Nephron (organoid): ENCODE measurements around the gene KLHL20.
"Not testable (repeated sequence)": the region's sequence is repeated elsewhere in the genome, so short reads cannot be mapped to it uniquely, and the experiment has no call there.

ENCODE experiments used
- H3K27ac Mint-ChIP-seq, 3 experiments: 2 replicates each; pipeline ENCODE4 v1.8.0; 2020; ENCODE audit warnings: mixed read lengths in 3 of 3, mild to moderate bottlenecking in 2 of 3, moderate library complexity in 1 of 3
- H3K27me3 Mint-ChIP-seq: 2 replicates; pipeline ENCODE4 v1.8.0; 2021; ENCODE audit warnings: low read depth, mild to moderate bottlenecking, moderate library complexity, mixed read lengths
- H3K36me3 Mint-ChIP-seq: 2 replicates; pipeline ENCODE4 v1.8.0; 2020; ENCODE audit warnings: low read depth, mixed read lengths
- H3K4me1 Mint-ChIP-seq: 2 replicates; pipeline ENCODE4 v1.8.0; 2020; ENCODE audit warnings: mixed read lengths
- H3K4me3 Mint-ChIP-seq, 3 experiments: 2 replicates each; pipeline ENCODE4 v1.8.0; 2020; ENCODE audit warnings: mild to moderate bottlenecking in 3 of 3, mixed read lengths in 3 of 3, moderate library complexity in 2 of 3
- H3K9me3 Mint-ChIP-seq: 2 replicates; pipeline ENCODE4 v1.8.0; 2020; ENCODE audit warnings: mixed read lengths
- CTCF ChIP-seq, 3 experiments: fragments of 200-600 bp; sonication (generic); IDR thresholded peaks; one replicate each; pipeline ENCODE4 v1.5.0; 2021; ENCODE audit warnings: antibody characterized with exemption in 3 of 3; ENCODE audit not compliant: unreplicated experiment in 3 of 3

Gene KLHL20

GRCh38 chr1:173784997-173785396 lies 70.2 kb downstream of the KLHL20 start:
- TF ChIP-seq CTCF (IDR thresholded peaks at IDR 0.05; ENCODE audit: unreplicated experiment in 3 of 3) = no peak
- Mint-ChIP-seq H3K36me3 (peaks cover 50% of the 10 kb centered on the region), H3K27me3 (no peaks in the 10 kb centered on the region), H3K27ac (no peak overlapping the region), H3K4me3 (no peak overlapping the region), H3K4me1 (no peaks in the 10 kb centered on the region), H3K9me3 (no peaks in the 10 kb centered on the region)

DNA sequence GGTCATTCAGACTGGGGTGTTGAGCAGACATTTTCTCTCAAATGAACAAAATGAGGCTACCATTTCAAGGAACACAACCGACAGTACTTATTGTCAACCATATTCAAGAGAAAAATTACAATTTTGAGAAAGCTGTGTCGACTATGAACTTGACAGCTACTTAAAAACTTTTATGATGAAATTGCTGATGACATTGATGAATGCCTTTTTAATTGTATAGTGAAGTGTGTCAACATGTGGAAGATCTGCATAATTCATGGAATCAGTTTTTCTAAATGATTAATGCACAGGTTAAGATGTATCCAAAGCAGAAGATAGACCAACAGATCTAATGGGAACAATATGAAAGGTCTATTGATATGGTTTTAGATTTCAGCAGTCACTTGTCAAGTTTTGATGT lies 75.1 kb downstream of the KLHL20 start:
- Mint-ChIP-seq H3K27ac (no peak overlapping the region), H3K4me3 (no peak overlapping the region), H3K4me1 (no peaks in the 10 kb centered on the region), H3K36me3 (peaks cover 28% of the 10 kb centered on the region), H3K9me3 (peaks cover 3% of the 10 kb centered on the region), H3K27me3 (no peaks in the 10 kb centered on the region)
- TF ChIP-seq CTCF (IDR thresholded peaks at IDR 0.05; ENCODE audit: unreplicated experiment in 3 of 3) = no peak

DNA sequence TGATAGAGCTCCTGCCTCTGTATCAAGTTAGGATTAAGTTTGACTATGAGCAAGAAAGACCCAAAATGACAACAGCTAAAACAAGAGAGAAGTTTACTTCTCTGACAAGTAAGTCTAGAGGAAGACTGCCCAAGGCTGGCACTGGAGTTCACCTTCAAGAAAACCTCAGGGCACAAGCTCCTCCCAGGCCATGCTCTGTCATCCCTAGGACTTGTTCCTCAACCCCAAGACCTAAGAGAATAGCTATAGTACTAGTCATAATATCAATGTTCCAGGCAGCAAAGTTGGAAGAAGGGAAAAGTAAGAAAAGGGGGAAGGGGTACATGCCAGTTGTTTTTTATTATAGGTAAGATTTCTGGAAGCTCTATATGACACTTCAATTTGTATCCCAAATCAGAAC lies 83.3 kb downstream of the KLHL20 start:
- Mint-ChIP-seq H3K4me1 (no peaks in the 10 kb centered on the region), H3K27ac (no peak overlapping the region), H3K36me3 (peaks cover 29% of the 10 kb centered on the region), H3K9me3 (peaks cover 10% of the 10 kb centered on the region), H3K27me3 (no peaks in the 10 kb centered on the region), H3K4me3 (no peak overlapping the region)
- no peak for TF ChIP-seq CTCF (IDR thresholded peaks at IDR 0.05; ENCODE audit: unreplicated experiment in 3 of 3)

- not testable (repeated sequence) for H3K4me3 Mint-ChIP-seq, H3K27ac Mint-ChIP-seq, H3K4me1 Mint-ChIP-seq, H3K9me3 Mint-ChIP-seq, H3K27me3 Mint-ChIP-seq
- peaks cover 24% of the 10 kb centered on the region for H3K36me3 Mint-ChIP-seq
Measured at GRCh38 chr1:173799995-173800394, 85.2 kb downstream of the KLHL20 start.

- no peaks in the 10 kb centered on the region for H3K9me3 Mint-ChIP-seq
- H3K27me3 Mint-ChIP-seq = no peaks in the 10 kb centered on the region
- H3K27ac Mint-ChIP-seq = no peak overlapping the region
- no peak for TF ChIP-seq CTCF (IDR thresholded peaks at IDR 0.05; ENCODE audit: unreplicated experiment in 3 of 3)
- H3K4me1 Mint-ChIP-seq = no peaks in the 10 kb centered on the region
- H3K4me3 Mint-ChIP-seq = no peak overlapping the region
- H3K36me3 Mint-ChIP-seq = peaks cover 27% of the 10 kb centered on the region
Measured at GRCh38 chr1:173802961-173803360, 88.2 kb downstream of the KLHL20 start.

DNA sequence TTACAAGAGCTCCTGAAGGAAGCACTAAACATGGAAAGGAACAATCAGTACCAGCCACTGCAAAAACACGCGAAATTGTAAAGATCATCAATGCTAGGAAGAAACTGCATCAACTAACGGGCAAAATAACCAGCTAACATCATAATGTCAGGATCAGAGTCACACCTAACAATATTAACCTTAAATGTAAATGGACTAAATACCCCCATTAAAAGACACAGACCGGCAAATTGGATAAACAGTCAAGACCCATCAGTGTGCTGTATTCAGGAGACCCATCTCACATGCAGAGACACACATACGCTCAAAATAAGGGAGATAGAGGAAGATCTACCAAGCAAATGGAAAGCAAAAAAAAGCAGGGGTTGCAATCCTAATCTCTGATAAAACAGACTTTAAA lies 98.9 kb downstream of the KLHL20 start:
- H3K27me3 Mint-ChIP-seq, H3K27ac Mint-ChIP-seq, H3K4me1 Mint-ChIP-seq, H3K4me3 Mint-ChIP-seq: not testable (repeated sequence)
- Mint-ChIP-seq H3K9me3 (peaks cover 29% of the 10 kb centered on the region), H3K36me3 (peaks cover 81% of the 10 kb centered on the region)

DNA sequence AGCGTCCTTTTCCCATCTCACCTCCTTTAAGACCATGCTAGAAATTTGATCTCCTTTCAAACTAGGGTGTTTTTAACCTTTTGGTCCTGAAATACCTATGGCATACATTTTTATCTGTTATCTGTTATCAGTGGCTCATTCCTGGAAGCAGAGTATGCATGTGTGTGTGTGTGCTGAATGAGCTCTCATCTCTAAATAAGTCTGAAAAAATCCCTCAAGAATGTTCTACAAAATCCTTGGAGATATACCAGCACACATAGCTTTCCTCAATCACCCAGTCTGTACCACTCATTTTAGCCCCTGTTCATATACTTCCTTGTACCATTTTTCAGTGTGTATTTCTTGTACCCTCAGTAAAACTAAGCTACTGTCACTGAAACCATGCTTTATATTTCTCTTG lies 103.7 kb downstream of the KLHL20 start:
- Mint-ChIP-seq H3K27ac (no peak overlapping the region), H3K9me3 (peaks cover 22% of the 10 kb centered on the region), H3K27me3 (no peaks in the 10 kb centered on the region), H3K4me3 (no peak overlapping the region), H3K36me3 (peaks cover 56% of the 10 kb centered on the region), H3K4me1 (peaks cover 15% of the 10 kb centered on the region)
- no peak for TF ChIP-seq CTCF (IDR thresholded peaks at IDR 0.05; ENCODE audit: unreplicated experiment in 3 of 3)
